Measurements from ENCODE around the gene SLC19A1. TPM values are rescaled to one million over a fixed set of nuclear protein-coding genes. Genes with fewer than 3 reads are reported as not detected.

The SLC19A1 gene
- total and polyA plus RNA-seq, 4 donors: 9.0 to 37.2 (median 21.1) TPM

- no peak for DNase-seq (ENCODE audit: low read depth in 4 of 6, low spot score in 6 of 6)
- peaks cover 12% of the 10 kb centered on the region for H3K9me3 ChIP-seq (ENCODE audit: control insufficient read depth, insufficient read depth, low read length)
- peaks cover 47% of the 10 kb centered on the region for H3K36me3 ChIP-seq (ENCODE audit: control insufficient read depth, insufficient read depth, low read length)
- H3K27ac ChIP-seq (ENCODE audit: low read depth, low read length): no peak overlapping the region
- no peaks in the 10 kb centered on the region for H3K27me3 ChIP-seq (ENCODE audit: control insufficient read depth, insufficient read depth, low read length)
- 92% methylated on average over 3 of the region's 6 CpGs for WGBS (ENCODE audit: insufficient coverage)
- peaks cover 5% of the 10 kb centered on the region for H3K4me1 ChIP-seq (ENCODE audit: control insufficient read depth, insufficient read depth, low read length)
- H3K4me3 ChIP-seq (ENCODE audit: low read depth, low read length): no peak overlapping the region
These were observed 19.9 kb downstream of the SLC19A1 start for GRCh38 chr21:45522381-45522780.

- H3K4me1 ChIP-seq (ENCODE audit: control insufficient read depth, insufficient read depth, low read length): peaks cover 5% of the 10 kb centered on the region
- peaks cover 12% of the 10 kb centered on the region for H3K9me3 ChIP-seq (ENCODE audit: control insufficient read depth, insufficient read depth, low read length)
- no CpG with 5 or more reads among the region's 2 CpGs for WGBS (ENCODE audit: insufficient coverage)
- H3K27me3 ChIP-seq (ENCODE audit: control insufficient read depth, insufficient read depth, low read length): no peaks in the 10 kb centered on the region
- H3K36me3 ChIP-seq (ENCODE audit: control insufficient read depth, insufficient read depth, low read length): peaks cover 48% of the 10 kb centered on the region
- no peak overlapping the region for H3K27ac ChIP-seq (ENCODE audit: low read depth, low read length)
- H3K4me3 ChIP-seq (ENCODE audit: low read depth, low read length): no peak overlapping the region
- no peak for DNase-seq (ENCODE audit: low read depth in 4 of 6, low spot score in 6 of 6)
These were observed 21.0 kb downstream of the SLC19A1 start for GRCh38 chr21:45521241-45521640.

- Histone ChIP-seq H3K4me3 (ENCODE audit: low read depth, low read length) (no peak overlapping the region), H3K27me3 (ENCODE audit: control insufficient read depth, insufficient read depth, low read length) (no peaks in the 10 kb centered on the region), H3K36me3 (ENCODE audit: control insufficient read depth, insufficient read depth, low read length) (peaks cover 51% of the 10 kb centered on the region), H3K9me3 (ENCODE audit: control insufficient read depth, insufficient read depth, low read length) (peaks cover 12% of the 10 kb centered on the region), H3K27ac (ENCODE audit: low read depth, low read length) (no peak overlapping the region), H3K4me1 (ENCODE audit: control insufficient read depth, insufficient read depth, low read length) (no peaks in the 10 kb centered on the region)
- WGBS (ENCODE audit: insufficient coverage): no CpG with 5 or more reads among the region's 4 CpGs
- no peak for DNase-seq (ENCODE audit: low read depth in 4 of 6, low spot score in 6 of 6)
These were observed 23.1 kb downstream of the SLC19A1 start for GRCh38 chr21:45519182-45519581.

GRCh38 chr21:45518742-45519141 is 23.5 kb downstream of the SLC19A1 start:
- Histone ChIP-seq H3K9me3 (ENCODE audit: control insufficient read depth, insufficient read depth, low read length) (peaks cover 12% of the 10 kb centered on the region), H3K36me3 (ENCODE audit: control insufficient read depth, insufficient read depth, low read length) (peaks cover 53% of the 10 kb centered on the region), H3K4me3 (ENCODE audit: low read depth, low read length) (no peak overlapping the region), H3K4me1 (ENCODE audit: control insufficient read depth, insufficient read depth, low read length) (no peaks in the 10 kb centered on the region), H3K27ac (ENCODE audit: low read depth, low read length) (no peak overlapping the region), H3K27me3 (ENCODE audit: control insufficient read depth, insufficient read depth, low read length) (no peaks in the 10 kb centered on the region)
- WGBS (ENCODE audit: insufficient coverage): no CpG with 5 or more reads among the region's 2 CpGs
- DNase-seq (ENCODE audit: low read depth in 4 of 6, low spot score in 6 of 6): no peak

GRCh38 chr21:45517249-45518065 is 24.8 kb downstream of the SLC19A1 start:
- Histone ChIP-seq H3K4me1 (ENCODE audit: control insufficient read depth, insufficient read depth, low read length) (peaks cover 5% of the 10 kb centered on the region), H3K27me3 (ENCODE audit: control insufficient read depth, insufficient read depth, low read length) (no peaks in the 10 kb centered on the region), H3K4me3 (ENCODE audit: low read depth, low read length) (no peak overlapping the region), H3K36me3 (ENCODE audit: control insufficient read depth, insufficient read depth, low read length) (peaks cover 52% of the 10 kb centered on the region), H3K27ac (ENCODE audit: low read depth, low read length) (no peak overlapping the region), H3K9me3 (ENCODE audit: control insufficient read depth, insufficient read depth, low read length) (peaks cover 12% of the 10 kb centered on the region)
- WGBS (ENCODE audit: insufficient coverage): 90% methylated on average over 8 of the region's 15 CpGs
- no peak for DNase-seq (ENCODE audit: low read depth in 4 of 6, low spot score in 6 of 6)

GRCh38 chr21:45516671-45517151 is 25.5 kb downstream of the SLC19A1 start:
- Histone ChIP-seq H3K27me3 (ENCODE audit: control insufficient read depth, insufficient read depth, low read length) (no peaks in the 10 kb centered on the region), H3K9me3 (ENCODE audit: control insufficient read depth, insufficient read depth, low read length) (peaks cover 12% of the 10 kb centered on the region), H3K36me3 (ENCODE audit: control insufficient read depth, insufficient read depth, low read length) (peaks cover 59% of the 10 kb centered on the region), H3K27ac (ENCODE audit: low read depth, low read length) (no peak overlapping the region), H3K4me1 (ENCODE audit: control insufficient read depth, insufficient read depth, low read length) (peaks cover 5% of the 10 kb centered on the region), H3K4me3 (ENCODE audit: low read depth, low read length) (no peak overlapping the region)
- DNase-seq (ENCODE audit: low read depth in 4 of 6, low spot score in 6 of 6): no peak
- WGBS (ENCODE audit: insufficient coverage): 90% methylated on average over 14 of the region's 14 CpGs

- Histone ChIP-seq H3K27me3 (ENCODE audit: control insufficient read depth, insufficient read depth, low read length) (no peaks in the 10 kb centered on the region), H3K9me3 (ENCODE audit: control insufficient read depth, insufficient read depth, low read length) (peaks cover 12% of the 10 kb centered on the region), H3K4me3 (ENCODE audit: low read depth, low read length) (no peak overlapping the region), H3K27ac (ENCODE audit: low read depth, low read length) (no peak overlapping the region), H3K36me3 (ENCODE audit: control insufficient read depth, insufficient read depth, low read length) (peaks cover 65% of the 10 kb centered on the region), H3K4me1 (ENCODE audit: control insufficient read depth, insufficient read depth, low read length) (peaks cover 5% of the 10 kb centered on the region)
- DNase-seq (ENCODE audit: low read depth in 4 of 6, low spot score in 6 of 6): no peak
- WGBS (ENCODE audit: insufficient coverage): 91% methylated on average over 18 of the region's 21 CpGs
These were observed 26.1 kb downstream of the SLC19A1 start for GRCh38 chr21:45516071-45516670.

- Histone ChIP-seq H3K27ac (ENCODE audit: low read depth, low read length) (no peak overlapping the region), H3K9me3 (ENCODE audit: control insufficient read depth, insufficient read depth, low read length) (peaks cover 9% of the 10 kb centered on the region), H3K36me3 (ENCODE audit: control insufficient read depth, insufficient read depth, low read length) (peaks cover 70% of the 10 kb centered on the region), H3K27me3 (ENCODE audit: control insufficient read depth, insufficient read depth, low read length) (no peaks in the 10 kb centered on the region), H3K4me1 (ENCODE audit: control insufficient read depth, insufficient read depth, low read length) (peaks cover 5% of the 10 kb centered on the region), H3K4me3 (ENCODE audit: low read depth, low read length) (no peak overlapping the region)
- DNase-seq (ENCODE audit: low read depth in 4 of 6, low spot score in 6 of 6): no peak
- 92% methylated on average over 31 of the region's 31 CpGs for WGBS (ENCODE audit: insufficient coverage)
These were observed 26.8 kb downstream of the SLC19A1 start for GRCh38 chr21:45515241-45516061.

GRCh38 chr21:45514311-45515021 is 27.8 kb downstream of the SLC19A1 start:
- Histone ChIP-seq H3K9me3 (ENCODE audit: control insufficient read depth, insufficient read depth, low read length) (peaks cover 9% of the 10 kb centered on the region), H3K27me3 (ENCODE audit: control insufficient read depth, insufficient read depth, low read length) (no peaks in the 10 kb centered on the region), H3K4me1 (ENCODE audit: control insufficient read depth, insufficient read depth, low read length) (peaks cover 5% of the 10 kb centered on the region), H3K36me3 (ENCODE audit: control insufficient read depth, insufficient read depth, low read length) (peaks cover 80% of the 10 kb centered on the region), H3K27ac (ENCODE audit: low read depth, low read length) (no peak overlapping the region), H3K4me3 (ENCODE audit: low read depth, low read length) (no peak overlapping the region)
- no peak for DNase-seq (ENCODE audit: low read depth in 4 of 6, low spot score in 6 of 6)
- 82% methylated on average over 11 of the region's 22 CpGs for WGBS (ENCODE audit: insufficient coverage)

Measured in spinal cord (tissue), 10 donors.